PC-3 (cell line): ENCODE results near the gene S1PR2.

Experiments
- CTCF ChIP-seq: fragments of 300-600 bp; sonication (generic); conservative IDR thresholded peaks from 2 replicates; pipeline ENCODE4 v1.5.1; 2017; ENCODE audit warnings: antibody characterized with exemption, low read depth, mild to moderate bottlenecking, low read length
- EZH2 ChIP-seq: fragments of 300-600 bp; sonication (generic); IDR thresholded peaks from one replicate; pipeline ENCODE4 v1.6.1; 2017; ENCODE audit warnings: antibody characterized with exemption, mild to moderate bottlenecking, low read length; ENCODE audit not compliant: unreplicated experiment

DNA sequence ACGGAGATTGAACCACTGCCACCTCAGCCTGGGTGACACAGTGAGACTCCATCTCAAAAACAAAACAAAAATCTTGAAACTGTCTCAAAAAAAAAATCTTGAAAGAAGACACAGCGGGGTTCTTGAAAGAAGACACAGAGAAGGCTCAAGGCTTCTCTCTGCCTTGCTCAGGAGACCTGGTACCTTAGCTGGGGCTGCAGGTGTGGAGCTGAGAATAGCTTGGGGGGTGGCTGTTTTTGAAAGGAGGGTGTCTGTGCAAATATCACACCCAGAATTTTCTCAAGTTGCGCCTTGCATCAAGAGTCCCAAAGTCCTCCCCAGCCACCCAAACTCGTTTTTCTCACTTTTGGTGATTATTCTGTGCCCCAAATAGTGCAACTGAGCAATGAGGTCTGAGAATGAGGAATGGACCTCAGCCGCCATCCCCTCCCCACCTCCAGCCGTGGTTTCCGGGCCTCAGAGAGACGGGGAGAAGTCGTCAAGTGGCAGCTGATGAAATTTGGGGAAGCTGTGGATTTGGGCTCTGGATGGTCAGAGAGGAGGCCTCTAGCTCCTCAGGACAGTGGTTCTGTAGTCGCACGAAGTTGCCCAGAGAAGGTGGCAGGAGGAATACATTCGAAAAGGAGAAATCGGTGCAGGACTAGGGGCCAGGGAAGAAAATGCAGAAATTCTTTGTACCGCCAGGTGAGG is 8.8 kb downstream of the S1PR2 start:
- TF ChIP-seq CTCF (no peak), EZH2 (no peak)
